Esophagus squamous epithelium (tissue), 5 donors: ENCODE results near the gene TMTC1. TPM values are rescaled to one million over a fixed set of nuclear protein-coding genes. Genes with fewer than 3 reads are reported as not detected.

ENCODE experiments used
- DNase-seq: peaks from one replicate; lab custom pipeline; 2025; lab: John Stamatoyannopoulos, UW
- H3K27ac ChIP-seq, 4 donors: fragments of 200-600 bp; sonication (generic); one replicate each; pipeline ENCODE4 v1.5.1; 2016 to 2019; ENCODE audit warnings: mild to moderate bottlenecking in 1 of 4
- H3K27me3 ChIP-seq, 4 donors: fragments of 200-600 bp; sonication (generic); 1 replicate in 3 of 4; 2 replicates in 1 of 4; pipeline versions ENCODE4 v1.5.1 to v1.6.0; 2017 to 2021; ENCODE audit warnings: antibody characterized with exemption in 1 of 4
- H3K36me3 ChIP-seq, 3 donors: fragments of 200-600 bp; sonication (generic); one replicate each; pipeline ENCODE4 v1.5.1; 2016 to 2019
- H3K4me1 ChIP-seq, 3 donors: fragments of 200-600 bp; sonication (generic); one replicate each; pipeline ENCODE4 v1.5.1; 2017 to 2019
- H3K4me3 ChIP-seq, 4 donors: fragments of 200-600 bp; sonication (generic); 1 replicate in 3 of 4; 2 replicates in 1 of 4; pipeline ENCODE4 v1.5.1; 2016 to 2019; ENCODE audit warnings: mild to moderate bottlenecking in 2 of 4, moderate library complexity in 1 of 4
- H3K9me3 ChIP-seq, 3 donors: fragments of 200-600 bp; sonication (generic); one replicate each; pipeline ENCODE4 v1.5.1; 2016 to 2019
- CTCF ChIP-seq, 6 experiments: fragments of 450-650 bp in 4 of 6; fragments of 200-600 bp in 2 of 6; sonication (generic) in 2 of 6; IDR thresholded peaks; one replicate each; pipeline ENCODE4 v1.5.1; 2016 to 2019; ENCODE audit warnings: antibody characterized with exemption in 6 of 6, mild to moderate bottlenecking in 4 of 6, moderate library complexity in 4 of 6
- POLR2A ChIP-seq, 4 donors: fragments of 450-650 bp; IDR thresholded peaks; one replicate each; pipeline ENCODE4 v1.6.1; 2017; ENCODE audit warnings: antibody characterized with exemption in 4 of 4, mild to moderate bottlenecking in 4 of 4, moderate library complexity in 3 of 4
- WGBS, 2 donors: methylation state at CpG; one replicate each; pipeline ENCODE4 v1.1.5; 2018; 5-methylcytosine and 5-hydroxymethylcytosine counted together
- intact Hi-C: fragments of 100-400 bp; cut with DNase I; formaldehyde crosslinking; loops from one replicate; pipeline ENCODE4 v1.15.0; 2022
- total RNA-seq, 4 donors: library from RNA; depleted of rRNA; stranded (reverse); fragments of >200 nt; gene quantifications; one replicate each; pipeline ENCODE4 v1.1.0, GENCODE V29; 2016
- donor health status: DM: yes; HTN: yes; CAD: no.

TMTC1 gene
- total RNA-seq, 4 donors from 2014 or later: 2.5 to 31.9 (median 14.7) TPM

- TF ChIP-seq POLR2A (IDR thresholded peaks at IDR 0.05) (no peak), CTCF (IDR thresholded peaks at IDR 0.05) (no peak)
- Histone ChIP-seq H3K4me3 (no peak overlapping the region), H3K27me3 (no peaks in the 10 kb centered on the region), H3K9me3 (no peaks in the 10 kb centered on the region), H3K4me1 (no peaks in the 10 kb centered on the region), H3K36me3 (no peaks in the 10 kb centered on the region), H3K27ac (no peak overlapping the region)
- WGBS, 2 donors: 78 to 87% methylated on average over 6 of the region's 6 CpGs
- no peak for DNase-seq
- intact Hi-C loops: no loop called here
Observed at GRCh38 chr12:29492891-29493290, 290.9 kb downstream of the TMTC1 start.

- no peaks in the 10 kb centered on the region for H3K9me3 ChIP-seq
- TF ChIP-seq CTCF (IDR thresholded peaks at IDR 0.05): no peak
- no peak for TF ChIP-seq POLR2A (IDR thresholded peaks at IDR 0.05)
- no peaks in the 10 kb centered on the region for H3K4me1 ChIP-seq
- intact Hi-C loops: no loop called here
- no peak overlapping the region for H3K27ac ChIP-seq
- H3K27me3 ChIP-seq: no peaks in the 10 kb centered on the region
- peaks cover 0 to 5% (median 0%) of the 10 kb centered on the region in 3 donors for H3K36me3 ChIP-seq
- H3K4me3 ChIP-seq: no peak overlapping the region
- no peak for DNase-seq
- WGBS, 2 donors: 56 to 70% methylated on average over 2 of the region's 2 CpGs
Observed at GRCh38 chr12:29486972-29487371, 296.8 kb downstream of the TMTC1 start.

GRCh38 chr12:29463198-29463597 lies 320.5 kb downstream of the TMTC1 start:
- no peak for DNase-seq
- H3K9me3 ChIP-seq: no peaks in the 10 kb centered on the region
- H3K36me3 ChIP-seq: no peaks in the 10 kb centered on the region
- intact Hi-C loops: no loop called here
- no peaks in the 10 kb centered on the region for H3K4me1 ChIP-seq
- TF ChIP-seq CTCF (IDR thresholded peaks at IDR 0.05): no peak
- no peak for TF ChIP-seq POLR2A (IDR thresholded peaks at IDR 0.05)
- WGBS, 2 donors: 70 to 78% methylated on average over 4 of the region's 4 CpGs
- H3K27me3 ChIP-seq: no peaks in the 10 kb centered on the region
- no peak overlapping the region for H3K27ac ChIP-seq
- no peak overlapping the region for H3K4me3 ChIP-seq

- H3K4me1 ChIP-seq: no peaks in the 10 kb centered on the region
- no peak overlapping the region for H3K4me3 ChIP-seq
- intact Hi-C loops: no loop called here
- WGBS, 2 donors: 85 to 90% methylated on average over 2 of the region's 2 CpGs
- H3K9me3 ChIP-seq: no peaks in the 10 kb centered on the region
- no peaks in the 10 kb centered on the region for H3K27me3 ChIP-seq
- no peaks in the 10 kb centered on the region for H3K36me3 ChIP-seq
- no peak overlapping the region for H3K27ac ChIP-seq
- DNase-seq: no peak
- TF ChIP-seq POLR2A (IDR thresholded peaks at IDR 0.05) (no peak), CTCF (IDR thresholded peaks at IDR 0.05) (no peak)
Observed at GRCh38 chr12:29460082-29460481, 323.7 kb downstream of the TMTC1 start.

GRCh38 chr12:29455087-29455486 lies 328.7 kb downstream of the TMTC1 start:
- no peaks in the 10 kb centered on the region for H3K4me1 ChIP-seq
- H3K4me3 ChIP-seq: no peak overlapping the region
- intact Hi-C loops: no loop called here
- 38 to 43% methylated on average over 1 of the region's 1 CpG for WGBS, 2 donors
- no peaks in the 10 kb centered on the region for H3K36me3 ChIP-seq
- no peaks in the 10 kb centered on the region for H3K27me3 ChIP-seq
- no peak overlapping the region for H3K27ac ChIP-seq
- TF ChIP-seq CTCF (IDR thresholded peaks at IDR 0.05) (no peak), POLR2A (IDR thresholded peaks at IDR 0.05) (no peak)
- DNase-seq: no peak
- H3K9me3 ChIP-seq: no peaks in the 10 kb centered on the region
